HG02884 (cell line): ENCODE results near the gene HGFAC.

Experiments used
- ATAC-seq: cut with Tn5 transposase; IDR thresholded peaks from one replicate; pipeline ENCODE4 v1.9.1; 2021; ENCODE audit warnings: mild to moderate bottlenecking, moderate library complexity; ENCODE audit not compliant: unreplicated experiment

The HGFAC gene

GRCh38 chr4:3484057-3484973 lies 42.5 kb downstream of the HGFAC start:
- no peak for ATAC-seq

DNA sequence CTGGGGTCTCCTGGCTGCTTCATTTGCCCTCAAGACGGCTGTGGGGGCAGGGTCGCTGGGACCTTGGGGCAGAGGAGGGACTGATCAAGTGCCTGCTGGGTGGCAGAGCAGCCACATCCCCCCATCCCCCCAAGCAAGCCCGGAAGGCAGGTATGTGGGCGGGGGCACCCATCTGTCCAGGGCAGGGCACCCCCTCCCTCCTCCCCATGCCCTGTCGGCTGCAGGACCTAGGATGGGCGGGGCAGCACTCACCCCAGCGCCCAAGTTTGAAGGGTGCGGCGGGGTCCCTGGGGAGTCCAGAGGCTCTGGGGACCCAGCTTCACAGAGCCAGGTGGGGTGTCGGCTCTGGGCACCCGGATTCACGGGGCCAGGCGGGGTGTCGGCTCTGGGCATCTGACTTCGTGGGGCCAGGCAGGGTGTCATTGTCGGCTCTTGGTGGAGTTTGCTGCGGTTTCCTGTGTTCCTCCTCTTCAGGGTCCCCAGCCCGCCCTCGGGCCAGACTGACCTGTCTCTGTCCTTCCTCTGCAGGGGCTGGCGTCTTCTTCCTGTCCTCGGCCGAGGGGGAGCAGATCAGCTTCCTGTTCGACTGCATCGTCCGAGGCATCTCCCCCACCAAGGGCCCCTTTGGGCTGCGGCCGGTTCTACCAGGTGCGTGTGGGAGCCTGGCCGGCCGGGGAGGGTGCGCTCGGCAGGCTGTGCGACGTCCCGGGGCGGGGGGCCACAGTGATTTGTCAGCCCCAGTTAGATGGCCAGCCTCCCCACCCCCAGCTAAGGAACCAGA lies 43.4 kb downstream of the HGFAC start:
- ATAC-seq, result no peak

DNA sequence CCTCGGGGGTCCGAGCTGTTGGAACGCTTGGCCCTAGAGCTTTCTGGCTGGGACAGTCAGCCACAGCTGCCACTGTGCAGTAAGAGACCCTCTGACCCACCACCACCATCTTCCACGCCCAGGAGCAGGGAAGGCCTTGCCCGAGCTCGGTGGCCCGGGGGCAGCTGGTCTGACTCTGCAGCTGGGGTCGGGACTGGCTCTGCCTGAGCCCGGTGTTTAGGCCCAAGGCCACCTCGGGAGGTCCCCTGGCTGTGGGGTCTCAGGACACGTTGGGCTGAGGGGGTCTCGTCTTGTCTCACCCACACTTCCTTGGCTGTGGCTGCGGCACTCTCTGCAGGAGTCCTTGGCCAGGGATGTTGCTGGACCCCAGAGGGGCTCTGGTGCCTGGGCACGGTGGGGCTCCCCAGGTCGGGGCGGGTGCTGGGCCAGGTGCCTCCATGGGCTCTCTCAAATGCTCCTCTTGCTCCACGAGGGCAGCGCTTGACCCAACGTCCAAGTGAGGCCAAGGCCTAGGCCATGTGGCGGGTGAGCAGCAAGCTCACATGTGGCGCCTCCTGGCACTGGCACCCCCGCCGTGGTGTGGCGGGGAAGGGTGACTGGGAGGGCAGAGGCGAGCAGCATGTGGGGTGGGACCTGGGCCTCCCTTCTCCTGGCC lies 44.2 kb downstream of the HGFAC start:
- no peak for ATAC-seq

DNA sequence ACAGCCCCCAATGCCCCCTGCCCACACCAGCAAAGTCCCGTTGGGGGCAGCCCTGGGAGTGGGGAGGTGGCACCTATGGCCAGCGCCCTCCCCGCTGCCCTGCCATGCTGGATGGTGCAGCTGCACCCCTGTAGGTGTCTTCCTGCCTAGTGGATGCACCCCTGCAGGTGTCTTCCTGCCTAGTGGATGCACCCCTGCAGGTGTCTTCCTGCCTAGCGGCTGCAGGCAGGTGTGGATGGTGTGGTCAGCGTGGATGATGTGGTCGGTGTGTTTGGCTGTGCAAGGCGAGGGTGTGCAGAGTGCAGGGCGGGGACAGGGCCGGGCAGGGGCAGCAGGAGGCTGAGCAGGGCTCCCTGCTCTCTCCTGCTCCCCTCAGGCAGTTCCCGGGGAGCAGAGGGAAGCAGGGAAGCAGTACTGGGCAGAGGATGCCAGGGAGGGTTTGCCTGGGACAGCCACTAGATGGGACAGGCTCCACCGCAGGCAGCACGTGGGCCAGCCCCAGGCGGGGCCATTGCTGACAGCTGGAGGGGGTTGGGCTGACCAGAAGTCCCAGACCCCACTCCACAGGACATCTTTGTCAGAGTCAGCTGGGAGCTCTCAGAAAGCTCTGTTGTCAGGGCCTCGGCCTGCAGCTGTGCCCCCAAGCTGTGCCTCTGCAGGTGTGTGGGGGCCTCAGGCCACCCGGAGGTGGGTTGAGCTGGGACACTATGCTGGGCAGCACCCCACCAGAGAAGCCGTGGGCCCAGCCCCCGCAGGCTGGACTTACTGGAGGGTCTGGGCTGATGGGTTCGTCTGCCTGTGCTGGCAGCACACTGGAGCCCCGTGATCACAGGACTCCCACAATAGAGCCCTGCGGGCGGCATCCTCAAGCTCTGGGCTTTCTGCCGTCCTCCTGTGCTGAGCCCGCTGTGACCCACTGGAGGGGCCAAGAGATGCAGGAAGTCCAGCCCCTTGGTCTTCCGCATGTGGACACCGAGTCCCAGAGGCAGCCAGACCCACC lies 45.1 kb downstream of the HGFAC start:
- ATAC-seq, result no peak

GRCh38 chr4:3487861-3488260 lies 46.1 kb downstream of the HGFAC start:
- ATAC-seq, result no peak

GRCh38 chr4:3488820-3489219 lies 47.1 kb downstream of the HGFAC start:
- no peak for ATAC-seq

DNA sequence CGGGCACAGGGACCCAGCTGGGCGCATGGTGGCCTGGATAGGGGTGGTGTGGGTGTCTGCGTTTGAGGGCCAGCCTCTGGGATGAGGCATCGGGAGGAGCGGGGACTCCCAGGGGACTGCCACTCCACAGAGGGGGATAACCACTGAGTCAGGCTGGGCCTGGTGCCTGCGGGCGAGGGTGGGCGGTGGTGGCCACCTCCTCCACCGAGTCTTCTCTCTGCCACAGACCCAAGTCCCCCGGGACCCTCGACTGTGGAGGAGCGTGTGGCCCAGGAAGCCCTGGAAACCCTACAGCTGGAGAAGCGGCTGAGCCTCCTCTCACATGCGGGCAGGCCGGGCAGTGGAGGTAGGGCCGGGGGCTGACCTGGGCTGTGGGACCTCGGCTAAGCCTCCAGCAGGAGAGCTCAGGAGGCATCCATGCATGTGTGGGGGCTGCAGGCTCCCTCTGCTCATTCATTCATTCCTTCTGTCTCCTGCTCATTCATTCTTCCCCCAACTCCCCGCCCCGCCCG lies 47.7 kb downstream of the HGFAC start:
- ATAC-seq, result no peak

DNA sequence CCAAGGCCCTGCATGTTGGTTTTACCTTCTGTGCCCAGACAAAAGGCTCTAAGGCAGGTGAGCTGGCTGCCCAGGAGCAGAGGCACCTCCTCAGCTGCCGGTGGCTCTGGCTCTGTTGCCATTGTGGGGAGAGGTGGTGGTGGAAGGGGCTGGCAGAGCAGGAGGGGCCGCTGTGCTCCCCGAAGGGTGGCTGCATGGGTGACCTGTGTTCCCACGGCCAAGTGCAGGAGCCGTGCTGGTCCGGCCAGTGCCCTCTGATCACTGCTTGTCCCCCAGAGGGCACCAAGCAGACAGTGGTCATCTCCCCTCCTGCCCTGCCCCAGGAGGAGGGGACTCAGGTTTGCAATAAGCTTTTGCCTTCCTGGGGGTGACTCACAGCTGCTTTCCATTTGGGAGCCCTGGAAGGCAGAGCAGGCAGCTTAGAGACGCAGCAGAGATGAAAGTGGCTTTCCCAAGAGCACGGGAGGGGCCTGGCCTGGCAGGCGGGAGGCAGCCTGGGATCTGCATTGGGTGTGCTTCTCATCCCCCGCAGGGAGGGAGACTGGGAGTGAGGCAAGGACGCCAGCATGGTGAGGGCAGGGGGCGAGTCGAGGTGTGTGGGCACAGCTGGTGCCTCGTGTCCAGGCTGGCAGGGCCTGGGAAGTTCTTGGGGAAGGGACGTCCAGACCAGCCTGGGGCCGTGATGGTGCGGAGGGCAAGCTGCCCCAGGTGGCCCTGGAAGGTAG lies 50.1 kb downstream of the HGFAC start:
- ATAC-seq, result no peak

DNA sequence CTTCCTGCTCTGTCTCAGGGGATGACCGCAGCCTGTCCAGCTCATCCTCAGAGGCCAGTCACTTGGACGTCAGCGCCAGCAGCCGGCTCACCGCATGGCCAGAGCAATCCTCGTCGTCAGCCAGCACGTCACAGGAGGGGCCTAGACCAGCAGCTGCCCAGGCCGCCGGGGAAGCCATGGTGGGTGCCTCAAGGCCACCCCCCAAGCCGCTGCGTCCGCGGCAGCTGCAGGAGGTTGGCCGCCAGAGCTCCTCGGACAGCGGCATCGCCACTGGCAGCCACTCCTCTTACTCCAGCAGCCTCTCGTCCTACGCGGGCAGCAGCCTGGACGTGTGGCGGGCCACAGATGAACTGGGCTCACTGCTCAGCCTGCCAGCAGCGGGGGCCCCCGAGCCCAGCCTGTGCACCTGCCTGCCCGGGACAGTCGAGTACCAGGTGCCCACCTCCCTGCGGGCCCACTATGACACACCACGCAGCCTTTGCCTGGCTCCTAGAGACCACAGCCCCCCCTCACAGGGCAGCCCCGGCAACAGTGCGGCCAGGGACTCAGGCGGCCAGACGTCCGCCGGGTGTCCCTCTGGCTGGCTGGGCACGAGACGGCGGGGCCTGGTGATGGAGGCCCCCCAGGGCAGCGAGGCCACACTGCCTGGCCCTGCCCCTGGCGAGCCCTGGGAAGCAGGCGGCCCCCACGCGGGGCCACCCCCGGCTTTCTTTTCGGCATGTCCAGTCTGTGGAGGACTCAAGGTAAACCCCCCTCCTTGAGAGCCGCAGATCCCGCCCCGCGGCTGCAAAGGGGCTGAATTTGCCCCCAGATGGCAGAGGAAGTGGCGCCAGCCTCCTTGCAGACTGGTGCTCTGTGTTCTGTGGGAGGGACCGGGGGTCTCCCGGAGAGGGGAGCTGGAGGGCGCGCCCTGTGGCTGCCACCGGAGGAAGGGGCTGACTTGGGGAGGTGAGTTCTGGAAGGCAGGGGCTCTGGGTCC lies 51.3 kb downstream of the HGFAC start:
- no peak for ATAC-seq

GRCh38 chr4:3493720-3494461 lies 52.1 kb downstream of the HGFAC start:
- ATAC-seq, result no peak

DNA sequence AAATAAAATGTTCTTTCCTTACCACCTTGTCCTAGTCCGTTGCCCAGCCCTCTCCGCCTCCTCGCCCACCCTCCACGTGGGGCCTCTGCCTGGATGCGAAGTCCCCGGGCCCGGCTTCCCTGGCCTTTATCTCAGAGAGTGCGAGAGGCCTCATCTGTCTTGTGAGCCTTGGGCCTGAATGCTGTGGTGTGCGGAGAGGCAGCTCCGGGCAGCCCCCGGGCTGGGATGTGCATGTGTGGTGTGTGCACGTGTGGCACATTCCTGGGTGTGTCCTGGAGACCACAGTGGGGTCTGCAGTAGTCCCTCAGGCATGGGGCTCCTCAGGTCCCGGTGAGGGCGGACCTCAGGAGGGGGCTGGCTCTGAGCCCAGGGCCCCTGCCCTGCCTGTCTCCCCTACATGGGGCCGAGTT lies 52.7 kb downstream of the HGFAC start:
- ATAC-seq, result no peak

GRCh38 chr4:3495204-3495975 lies 53.6 kb downstream of the HGFAC start:
- no peak for ATAC-seq

DNA sequence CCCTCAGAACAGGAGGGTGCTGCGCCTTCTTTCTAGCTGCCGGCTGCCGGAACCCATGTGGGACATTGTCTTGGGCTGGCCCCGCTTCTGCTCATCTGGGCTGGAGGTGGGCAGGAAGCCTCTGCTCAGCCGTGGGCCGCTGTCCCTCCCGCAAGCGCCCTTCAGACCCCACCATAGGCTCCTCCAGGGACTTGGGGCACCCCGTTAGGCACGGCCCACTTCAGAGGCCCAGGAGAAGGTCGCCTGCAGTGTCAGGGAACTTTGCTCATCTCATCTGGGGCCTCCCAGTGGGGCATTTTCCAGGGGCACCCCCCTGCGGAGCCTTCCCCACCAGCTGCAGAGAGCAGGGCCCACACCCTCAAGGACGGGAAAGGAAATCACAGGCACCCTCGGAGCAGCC lies 54.3 kb downstream of the HGFAC start:
- no peak for ATAC-seq

- no peak for ATAC-seq
Measured at GRCh38 chr4:3497095-3497494, 55.3 kb downstream of the HGFAC start.

GRCh38 chr4:3497523-3498389 lies 56.0 kb downstream of the HGFAC start:
- ATAC-seq, result no peak

- no peak for ATAC-seq
Measured at GRCh38 chr4:3498407-3498806, 56.6 kb downstream of the HGFAC start.
